ENCODE data around the gene RASGEF1C.

Gene RASGEF1C

DNA sequence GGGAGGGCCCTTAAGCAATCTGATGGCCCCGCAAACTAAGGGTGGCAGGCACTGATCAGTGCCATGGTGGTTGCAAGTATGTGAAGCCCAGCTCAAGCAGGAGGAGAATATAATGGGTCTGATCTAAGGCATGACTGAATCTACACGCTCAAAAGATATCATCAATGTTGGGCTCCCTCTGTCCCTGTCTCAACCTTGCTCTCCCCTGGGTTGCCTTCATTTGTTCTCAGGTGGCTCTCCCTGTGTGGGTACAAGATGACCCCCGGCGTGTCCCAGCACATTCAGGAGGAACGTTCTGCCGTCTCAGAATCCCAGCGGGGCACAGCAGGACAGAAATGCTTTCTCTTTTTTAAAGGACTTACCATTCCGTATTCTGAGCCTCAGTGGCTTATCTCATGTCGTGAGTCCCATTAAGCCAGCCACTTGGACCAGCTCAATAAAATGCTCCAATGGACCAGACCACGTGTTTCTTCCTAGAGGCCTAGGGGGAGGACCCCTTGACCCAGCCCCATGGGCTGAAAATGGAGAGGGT is 125.4 kb downstream of the RASGEF1C start:
- no peak overlapping the region for H3K4me3 ChIP-seq (ENCODE audit: control insufficient read depth, low read depth, low read length)
- no peak for DNase-seq (ENCODE audit: low read depth)
- TF ChIP-seq CTCF (IDR thresholded peaks at IDR 0.05; ENCODE audit: control insufficient read depth, insufficient read depth, low read depth, low read length, missing control alignments) = no peak

DNA sequence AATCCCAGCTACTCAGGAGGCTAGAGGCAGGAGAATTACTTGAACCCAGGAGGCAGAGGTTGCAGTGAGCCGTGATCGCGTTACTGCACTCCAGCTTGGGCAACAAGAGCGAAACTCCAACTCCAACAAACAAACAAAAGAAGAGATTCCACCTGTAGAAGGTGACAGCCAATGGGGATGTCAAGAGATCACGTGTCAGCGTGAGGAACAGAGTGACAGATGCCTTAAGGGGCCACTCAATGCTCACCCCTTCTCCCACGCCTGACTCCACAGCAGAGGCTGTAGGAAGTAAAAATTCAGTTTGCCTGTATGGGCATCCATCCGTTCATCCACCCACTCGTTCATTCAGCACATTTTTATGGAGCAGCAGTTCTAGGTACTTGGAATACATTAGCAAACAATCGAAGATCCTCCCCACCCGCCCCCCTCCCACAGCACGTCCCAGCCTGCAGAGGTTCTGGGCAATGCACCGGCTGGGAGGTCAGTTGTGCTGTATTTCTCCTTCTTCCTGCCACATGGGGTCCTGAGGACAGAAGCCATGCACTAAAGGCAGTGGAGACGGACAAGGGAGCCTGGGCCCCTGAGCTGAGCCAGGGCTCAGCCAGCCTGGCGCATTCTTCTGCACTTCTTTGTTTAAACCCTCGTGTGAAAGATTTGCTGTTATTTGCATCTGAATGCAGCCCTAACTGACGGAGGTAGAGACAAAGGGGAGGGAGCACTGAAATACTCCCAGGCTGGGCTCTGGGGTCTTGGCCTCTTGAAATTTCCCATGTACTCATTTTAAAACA is 126.2 kb downstream of the RASGEF1C start:
- H3K4me3 ChIP-seq (ENCODE audit: control insufficient read depth, low read depth, low read length) = no peak overlapping the region
- no peak for TF ChIP-seq CTCF (IDR thresholded peaks at IDR 0.05; ENCODE audit: control insufficient read depth, insufficient read depth, low read depth, low read length, missing control alignments)
- no peak for DNase-seq (ENCODE audit: low read depth)

DNA sequence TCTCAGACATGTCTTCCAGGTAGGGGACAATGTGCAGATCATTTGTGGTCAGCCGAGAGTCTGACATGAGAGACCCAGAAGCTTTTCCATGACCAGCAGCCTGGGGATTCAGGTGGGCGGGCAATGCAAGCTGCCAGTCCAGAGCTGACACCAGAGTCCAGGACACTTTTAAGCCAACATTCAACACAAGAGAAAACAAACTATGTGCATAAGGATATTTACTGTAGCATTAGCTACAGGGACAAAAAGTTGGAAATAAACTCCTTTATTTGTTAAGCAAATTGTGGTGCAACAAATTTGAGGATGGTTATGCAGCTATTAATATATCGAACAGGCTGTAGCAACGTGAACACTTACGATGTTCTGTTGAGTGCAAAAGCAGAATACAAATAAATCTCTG is 127.5 kb downstream of the RASGEF1C start:
- no peak for TF ChIP-seq CTCF (IDR thresholded peaks at IDR 0.05; ENCODE audit: control insufficient read depth, insufficient read depth, low read depth, low read length, missing control alignments)
- no peak overlapping the region for H3K4me3 ChIP-seq (ENCODE audit: control insufficient read depth, low read depth, low read length)
- no peak for DNase-seq (ENCODE audit: low read depth)

- no peak for TF ChIP-seq CTCF (IDR thresholded peaks at IDR 0.05; ENCODE audit: control insufficient read depth, insufficient read depth, low read depth, low read length, missing control alignments)
- no peak overlapping the region for H3K4me3 ChIP-seq (ENCODE audit: control insufficient read depth, low read depth, low read length)
These were observed 128.3 kb downstream of the RASGEF1C start for GRCh38 chr5:180080486-180081280.

GRCh38 chr5:180079702-180080466 is 129.1 kb downstream of the RASGEF1C start:
- H3K4me3 ChIP-seq (ENCODE audit: control insufficient read depth, low read depth, low read length) = no peak overlapping the region
- DNase-seq (ENCODE audit: low read depth) = no peak
- no peak for TF ChIP-seq CTCF (IDR thresholded peaks at IDR 0.05; ENCODE audit: control insufficient read depth, insufficient read depth, low read depth, low read length, missing control alignments)

More at GRCh38 chr5:180080486-180081280, 128.3 kb downstream of the RASGEF1C start:
- DNase-seq (ENCODE audit: low read depth) = no peak

DNA sequence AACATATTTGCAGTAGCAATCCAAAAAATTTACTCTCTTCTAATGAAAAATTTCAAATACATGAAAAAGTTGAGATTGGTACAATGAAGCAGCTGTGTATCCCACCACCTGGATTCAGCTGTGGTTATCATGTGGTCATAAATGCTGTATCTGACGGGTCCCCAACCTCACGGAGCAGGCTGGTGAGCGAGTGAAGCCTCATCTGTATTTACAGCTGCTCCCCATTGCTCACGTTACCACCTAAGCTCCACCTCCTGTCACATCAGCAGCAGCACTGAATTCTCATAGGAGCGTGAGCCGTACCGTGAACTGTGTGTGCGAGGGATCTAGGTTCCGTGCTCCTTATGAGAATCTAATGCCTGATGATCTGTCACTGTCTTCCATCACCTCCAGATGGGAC is 130.7 kb downstream of the RASGEF1C start:
- no peak for DNase-seq (ENCODE audit: low read depth)
- TF ChIP-seq CTCF (IDR thresholded peaks at IDR 0.05; ENCODE audit: control insufficient read depth, insufficient read depth, low read depth, low read length, missing control alignments) = no peak
- no peak overlapping the region for H3K4me3 ChIP-seq (ENCODE audit: control insufficient read depth, low read depth, low read length)

All from AG09309 (cell line).